Measurements from ENCODE around the gene SIM1.

The SIM1 gene

GRCh38 chr6:100426241-100426640 lies 38.5 kb downstream of the SIM1 start:
- no peaks in the 10 kb centered on the region for H3K9me3 ChIP-seq (ENCODE audit: control insufficient read depth, insufficient read depth, low read depth, low read length)
- no peak overlapping the region for H3K27ac ChIP-seq (ENCODE audit: extremely low read depth, low read depth, low read length)
- ChIA-PET CTCF (interaction anchor here (0.6 kb wide), 1 partner anchor 35 kb away, joined by 3 read pairs; no protein-coding TSS in a partner anchor), POLR2A (no interaction called here)
- no peaks in the 10 kb centered on the region for H3K4me1 ChIP-seq (ENCODE audit: control insufficient read depth, insufficient read depth, low read length)
- TF ChIP-seq AEBP2 (tag by site-specific recombination; IDR thresholded peaks at IDR 0.05; ENCODE audit: borderline replicate concordance) (no peak), ZNF148 (tag by site-specific recombination; IDR thresholded peaks at IDR 0.05; ENCODE audit: borderline replicate concordance) (no peak), YY1 (tag by site-specific recombination; IDR thresholded peaks at IDR 0.05) (no peak), GLI2 (tag by site-specific recombination; IDR thresholded peaks at IDR 0.05; ENCODE audit: borderline replicate concordance, low read depth) (no peak), ZNF239 (tag by site-specific recombination; IDR thresholded peaks at IDR 0.05) (no peak), TRIM28 (IDR thresholded peaks at IDR 0.05; ENCODE audit: borderline replicate concordance, low read length) (no peak), ZNF18 (tag by site-specific recombination; IDR thresholded peaks at IDR 0.05) (no peak), BCL11B (tag by site-specific recombination; IDR thresholded peaks at IDR 0.05; ENCODE audit: low read depth) (no peak), ZBTB44 (tag by site-specific recombination; IDR thresholded peaks at IDR 0.05) (no peak), ZNF624 (tag by site-specific recombination; IDR thresholded peaks at IDR 0.05) (no peak), KLF17 (tag by site-specific recombination; IDR thresholded peaks at IDR 0.05) (no peak), ZBTB48 (tag by site-specific recombination; IDR thresholded peaks at IDR 0.05) (no peak), ZNF530 (tag by site-specific recombination; IDR thresholded peaks at IDR 0.05; ENCODE audit: low read depth) (no peak), ZNF692 (tag by site-specific recombination; IDR thresholded peaks at IDR 0.05) (no peak), OSR2 (tag by site-specific recombination; IDR thresholded peaks at IDR 0.05) (no peak), ZBTB1 (tag by site-specific recombination; IDR thresholded peaks at IDR 0.05) (no peak), ZNF555 (tag by site-specific recombination; conservative IDR thresholded peaks at IDR 0.05) (no peak), ZBTB6 (tag by site-specific recombination; IDR thresholded peaks at IDR 0.05) (no peak), ZNF501 (tag by site-specific recombination; IDR thresholded peaks at IDR 0.05) (no peak), KLF7 (tag by site-specific recombination; IDR thresholded peaks at IDR 0.05; ENCODE audit: borderline replicate concordance) (no peak)
- H3K36me3 ChIP-seq (ENCODE audit: control insufficient read depth in 2 of 2, insufficient read depth in 1 of 2, low read length in 2 of 2), result no peaks in the 10 kb centered on the region
- no peak overlapping the region for H3K4me3 ChIP-seq (ENCODE audit: low read depth, low read length)

All from HEK293 (cell line).